Gastrocnemius medialis (tissue), 4 donors: Measurements from ENCODE around the gene CD63. TPM values are rescaled to one million over a fixed set of nuclear protein-coding genes. Genes with fewer than 3 reads are reported as not detected.

ENCODE experiments used
- ATAC-seq, 2 donors: fragments of 150-250 bp; one replicate each; pipeline ENCODE4 v1.9.1; 2016
- DNase-seq, 2 donors: peaks; one replicate each; pipeline ENCODE4 v3.0.0-alpha.2; 2019
- H3K27ac ChIP-seq, 4 donors: fragments of 200-600 bp; sonication (generic); 1 replicate in 1 of 4; 2 replicates in 3 of 4; pipeline ENCODE4 v1.5.1; 2016 to 2018; ENCODE audit warnings: mild to moderate bottlenecking in 2 of 4, moderate library complexity in 1 of 4
- H3K27me3 ChIP-seq, 3 donors: fragments of 200-600 bp; sonication (generic) in 2 of 3; 1 replicate in 1 of 3; 2 replicates in 2 of 3; pipeline versions ENCODE4 v1.5.1 to v1.6.0; 2016 to 2019; ENCODE audit warnings: mild to moderate bottlenecking in 1 of 3, moderate library complexity in 1 of 3
- H3K36me3 ChIP-seq, 2 donors: fragments of 200-600 bp; sonication (generic) in 1 of 2; one replicate each; pipeline ENCODE4 v1.5.1; 2017 to 2018
- H3K4me1 ChIP-seq, 2 donors: fragments of 200-600 bp; sonication (generic) in 1 of 2; one replicate each; pipeline ENCODE4 v1.5.1; 2016 to 2017; ENCODE audit warnings: mild to moderate bottlenecking in 2 of 2
- H3K4me3 ChIP-seq, 4 donors: fragments of 200-600 bp; sonication (generic) in 3 of 4; 1 replicate in 1 of 4; 2 replicates in 3 of 4; pipeline ENCODE4 v1.5.1; 2016 to 2019; ENCODE audit warnings: mild to moderate bottlenecking in 2 of 4
- H3K9me3 ChIP-seq, 3 donors: fragments of 200-600 bp; sonication (generic) in 2 of 3; 1 replicate in 1 of 3; 2 replicates in 2 of 3; pipeline ENCODE4 v1.5.1; 2016 to 2019
- POLR2A ChIP-seq, 2 donors: fragments of 450-650 bp; IDR thresholded peaks; one replicate each; pipeline ENCODE4 v1.6.1; 2017; ENCODE audit warnings: antibody characterized with exemption in 2 of 2, mild to moderate bottlenecking in 2 of 2, moderate library complexity in 2 of 2
- in situ Hi-C, 4 donors: fragments of 200-750 bp; cut with MboI; loops; one replicate each; pipeline versions ENCODE4 v1.15.0 to v1.8.0; 2017; ENCODE audit warnings: low sequenced_read_pairs in 4 of 4
- intact Hi-C: fragments of 100-400 bp; cut with DNase I; formaldehyde crosslinking; loops from one replicate; pipeline ENCODE4 v1.15.1; 2023; ENCODE audit warnings: low total_unique reads
- total RNA-seq, 4 donors: library from RNA; depleted of rRNA; stranded (reverse); fragments of >200 nt; gene quantifications; one replicate each; pipeline versions ENCODE4 v1.1.0 to v1.2.3, GENCODE V29; 2016
- TF ChIP-seq, protein P1 (sequence below), 5 experiments: fragments of 450-650 bp in 3 of 5; fragments of 200-600 bp in 2 of 5; sonication (generic) in 2 of 5; IDR thresholded peaks in 4 of 5; conservative IDR thresholded peaks in 1 of 5; 1 replicate in 4 of 5; 2 replicates in 1 of 5; pipeline ENCODE4 v1.5.1; 2016 to 2019; ENCODE audit warnings: antibody characterized with exemption in 5 of 5, mild to moderate bottlenecking in 3 of 5, moderate library complexity in 3 of 5

Gene CD63
- total RNA-seq, 4 donors from 2014 or later = 423 to 1,107 (median 634) TPM

DNA sequence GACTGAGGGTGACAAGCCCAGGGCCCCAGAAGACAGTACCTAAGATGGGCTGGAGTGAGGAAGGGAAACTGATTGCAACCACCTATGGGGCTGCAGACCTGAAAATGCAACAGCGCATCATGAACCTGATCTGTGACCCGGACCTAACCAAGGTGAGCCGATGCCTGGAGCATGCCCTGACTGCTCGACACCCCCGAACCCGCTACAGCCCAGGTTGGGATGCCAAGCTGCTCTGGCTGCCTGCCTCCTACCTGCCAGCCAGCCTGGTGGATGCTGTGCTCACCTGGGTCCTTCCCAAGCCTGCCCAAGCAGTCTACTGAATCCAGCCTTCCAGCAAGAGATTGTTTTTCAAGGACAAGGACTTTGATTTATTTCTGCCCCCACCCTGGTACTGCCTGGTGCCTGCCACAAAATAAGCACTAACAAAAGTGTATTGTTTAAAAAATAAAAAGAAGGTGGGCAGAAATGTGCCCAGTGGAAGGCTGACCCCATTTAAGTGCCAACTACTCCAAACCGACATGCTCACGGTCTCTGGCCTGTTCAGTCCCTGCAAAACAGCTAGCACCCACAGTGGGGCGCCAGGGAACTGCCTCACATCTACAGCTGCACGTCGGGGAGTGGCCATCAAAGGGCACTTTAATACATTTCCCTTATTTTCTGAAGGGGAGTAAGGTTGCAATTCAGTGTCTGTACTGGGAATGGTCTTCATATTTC is 4.4 kb downstream of the CD63 start:
- ATAC-seq (no peak), DNase-seq (peak in 1 of 2 donors; percentile 82)
- in situ Hi-C loops = loop anchor here in 2 of 4 donors (5.0 to 25.0 kb wide), 3 partner anchors 42 to 1737 kb away; partner anchors contain the start of gene HOXC10 (in 1 of the 2)
- H3K27ac ChIP-seq = peak overlapping the region; percentile 95 to 100 (median 99)
- intact Hi-C loops = loop anchor here (5.0 to 10.0 kb wide), 6 partner anchors 67 to 1730 kb away; partner anchors contain the start of genes BAZ2A, NAB2 and NACA
- no peaks in the 10 kb centered on the region for H3K27me3 ChIP-seq
- no peaks in the 10 kb centered on the region for H3K9me3 ChIP-seq
- H3K36me3 ChIP-seq = peaks cover 0 to 30% of the 10 kb centered on the region in 2 donors
- no peak overlapping the region for H3K4me3 ChIP-seq
- peaks cover 42 to 58% of the 10 kb centered on the region in 2 donors for H3K4me1 ChIP-seq
- TF ChIP-seq, protein P1, sequence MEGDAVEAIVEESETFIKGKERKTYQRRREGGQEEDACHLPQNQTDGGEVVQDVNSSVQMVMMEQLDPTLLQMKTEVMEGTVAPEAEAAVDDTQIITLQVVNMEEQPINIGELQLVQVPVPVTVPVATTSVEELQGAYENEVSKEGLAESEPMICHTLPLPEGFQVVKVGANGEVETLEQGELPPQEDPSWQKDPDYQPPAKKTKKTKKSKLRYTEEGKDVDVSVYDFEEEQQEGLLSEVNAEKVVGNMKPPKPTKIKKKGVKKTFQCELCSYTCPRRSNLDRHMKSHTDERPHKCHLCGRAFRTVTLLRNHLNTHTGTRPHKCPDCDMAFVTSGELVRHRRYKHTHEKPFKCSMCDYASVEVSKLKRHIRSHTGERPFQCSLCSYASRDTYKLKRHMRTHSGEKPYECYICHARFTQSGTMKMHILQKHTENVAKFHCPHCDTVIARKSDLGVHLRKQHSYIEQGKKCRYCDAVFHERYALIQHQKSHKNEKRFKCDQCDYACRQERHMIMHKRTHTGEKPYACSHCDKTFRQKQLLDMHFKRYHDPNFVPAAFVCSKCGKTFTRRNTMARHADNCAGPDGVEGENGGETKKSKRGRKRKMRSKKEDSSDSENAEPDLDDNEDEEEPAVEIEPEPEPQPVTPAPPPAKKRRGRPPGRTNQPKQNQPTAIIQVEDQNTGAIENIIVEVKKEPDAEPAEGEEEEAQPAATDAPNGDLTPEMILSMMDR (IDR thresholded peaks at IDR 0.05 in 4 of 5, conservative IDR thresholded peaks at IDR 0.05 in 1 of 5) = peak; percentile 43 to 68 (median 50)
- no peak for TF ChIP-seq POLR2A (IDR thresholded peaks at IDR 0.05)

DNA sequence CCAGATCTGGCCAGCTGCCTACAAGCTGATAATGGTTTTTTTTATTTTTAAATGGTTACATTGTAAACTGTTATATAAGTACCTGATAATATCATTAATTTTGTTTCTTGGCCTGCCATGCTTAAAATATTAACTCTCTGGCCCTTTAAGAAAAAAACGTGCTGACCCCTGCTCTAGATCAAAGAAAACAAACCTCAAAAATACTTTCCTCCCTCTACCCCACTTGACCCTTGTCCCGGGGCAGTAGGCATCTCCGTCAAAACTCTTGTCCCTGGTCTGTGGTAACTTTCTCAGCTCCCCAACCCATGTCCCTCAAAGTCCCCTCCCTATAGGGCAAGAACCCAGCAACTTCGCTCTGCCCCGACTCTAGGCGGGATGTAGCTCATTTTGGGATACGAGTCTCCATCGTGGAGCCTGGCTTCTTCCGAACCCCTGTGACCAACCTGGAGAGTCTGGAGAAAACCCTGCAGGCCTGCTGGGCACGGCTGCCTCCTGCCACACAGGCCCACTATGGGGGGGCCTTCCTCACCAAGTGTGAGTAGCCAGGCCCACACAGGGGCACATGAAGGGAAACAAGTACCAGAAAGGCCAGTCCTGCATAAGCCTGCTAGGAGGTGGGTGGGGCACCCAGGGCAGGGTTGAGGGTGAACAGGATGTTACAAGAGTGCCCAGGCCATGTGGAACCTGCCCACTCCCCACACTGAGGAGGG is 5.1 kb downstream of the CD63 start:
- Histone ChIP-seq H3K4me3 (no peak overlapping the region), H3K4me1 (peaks cover 49 to 65% of the 10 kb centered on the region in 2 donors), H3K27ac (peak overlapping the region; percentile 95 to 100 (median 99)), H3K9me3 (no peaks in the 10 kb centered on the region), H3K36me3 (peaks cover 0 to 30% of the 10 kb centered on the region in 2 donors), H3K27me3 (no peaks in the 10 kb centered on the region)
- ATAC-seq (no peak), DNase-seq (peak in 1 of 2 donors; percentile 24)
- intact Hi-C loops = loop anchor here (5.0 to 10.0 kb wide), 6 partner anchors 66 to 1729 kb away; partner anchors contain the start of genes BAZ2A, NAB2 and NACA
- in situ Hi-C loops = loop anchor here in 2 of 4 donors (5.0 to 25.0 kb wide), 3 partner anchors 41 to 1736 kb away; partner anchors contain the start of gene HOXC10 (in 1 of the 2)
- no peak for TF ChIP-seq POLR2A (IDR thresholded peaks at IDR 0.05)
- TF ChIP-seq, protein P1 (IDR thresholded peaks at IDR 0.05 in 4 of 5, conservative IDR thresholded peaks at IDR 0.05 in 1 of 5) = no peak

DNA sequence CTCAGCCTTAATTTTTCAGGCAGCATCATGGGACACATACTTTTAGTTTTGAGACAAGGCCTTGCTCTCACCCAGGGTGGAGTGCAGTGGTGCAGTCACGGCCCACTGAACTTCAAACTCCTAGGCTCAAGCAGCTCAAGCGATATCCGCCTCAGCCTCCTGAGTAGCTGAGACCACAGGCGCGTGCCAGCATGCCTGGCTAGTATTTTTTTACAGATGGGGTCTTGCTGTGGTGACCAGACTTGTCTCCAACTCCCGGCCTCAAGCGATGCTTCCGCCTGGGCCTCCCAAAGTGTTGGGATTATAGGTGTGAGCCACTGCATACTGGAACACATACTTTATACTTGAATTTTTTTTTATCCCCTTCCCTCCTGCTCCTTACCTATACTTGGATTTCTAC is 5.9 kb downstream of the CD63 start:
- H3K9me3 ChIP-seq = no peaks in the 10 kb centered on the region
- TF ChIP-seq, protein P1 (IDR thresholded peaks at IDR 0.05 in 4 of 5, conservative IDR thresholded peaks at IDR 0.05 in 1 of 5) = no peak
- no peak for TF ChIP-seq POLR2A (IDR thresholded peaks at IDR 0.05)
- H3K27ac ChIP-seq = peak overlapping the region; percentile 95 to 100 (median 99)
- peak in 1 of 2 donors; percentile 21 for DNase-seq
- no peak for ATAC-seq
- intact Hi-C loops = loop anchor here (5.0 to 10.0 kb wide), 6 partner anchors 66 to 1728 kb away; partner anchors contain the start of genes BAZ2A, NAB2 and NACA
- no peaks in the 10 kb centered on the region for H3K27me3 ChIP-seq
- peaks cover 56 to 73% of the 10 kb centered on the region in 2 donors for H3K4me1 ChIP-seq
- H3K36me3 ChIP-seq = peaks cover 0 to 30% of the 10 kb centered on the region in 2 donors
- no peak overlapping the region for H3K4me3 ChIP-seq
- in situ Hi-C loops = loop anchor here in 2 of 4 donors (5.0 to 25.0 kb wide), 3 partner anchors 41 to 1736 kb away; partner anchors contain the start of gene HOXC10 (in 1 of the 2)

DNA sequence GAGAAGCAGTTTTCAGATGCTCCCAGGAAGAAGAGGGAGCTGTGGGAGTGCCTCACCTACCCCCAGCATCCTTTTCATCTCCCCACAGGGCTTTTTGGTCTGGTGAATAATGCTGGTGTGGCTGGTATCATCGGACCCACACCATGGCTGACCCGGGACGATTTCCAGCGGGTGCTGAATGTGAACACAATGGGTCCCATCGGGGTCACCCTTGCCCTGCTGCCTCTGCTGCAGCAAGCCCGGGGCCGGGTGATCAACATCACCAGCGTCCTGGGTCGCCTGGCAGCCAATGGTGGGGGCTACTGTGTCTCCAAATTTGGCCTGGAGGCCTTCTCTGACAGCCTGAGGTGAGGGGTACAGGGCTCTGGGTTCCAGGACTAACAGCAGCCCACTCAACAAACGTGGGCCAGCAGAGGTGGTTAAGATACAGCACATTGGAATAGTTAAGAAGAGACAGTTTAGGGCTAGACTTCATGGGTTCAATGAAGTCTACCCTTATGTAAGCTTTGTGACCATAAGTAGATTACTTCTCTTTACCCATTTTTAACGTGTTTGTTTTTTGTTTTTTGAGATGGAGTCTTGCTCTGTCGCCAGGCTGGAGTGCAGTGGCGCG is 7.1 kb downstream of the CD63 start:
- H3K27me3 ChIP-seq = no peaks in the 10 kb centered on the region
- in situ Hi-C loops (loop anchor here in 2 of 4 donors (5.0 to 25.0 kb wide), 3 partner anchors 39 to 1734 kb away; partner anchors contain the start of gene HOXC10 (in 1 of the 2)), intact Hi-C loops (loop anchor here (1.0 to 10.0 kb wide), 8 partner anchors 17 to 1727 kb away; partner anchors contain the start of genes BAZ2A, NAB2 and NACA)
- H3K27ac ChIP-seq = peak overlapping the region; percentile 95 to 100 (median 99)
- H3K4me3 ChIP-seq = no peak overlapping the region
- H3K36me3 ChIP-seq = peaks cover 0 to 25% of the 10 kb centered on the region in 2 donors
- DNase-seq (peak in 1 of 2 donors; percentile 36), ATAC-seq (no peak)
- TF ChIP-seq, protein P1 (IDR thresholded peaks at IDR 0.05 in 4 of 5, conservative IDR thresholded peaks at IDR 0.05 in 1 of 5) = no peak
- TF ChIP-seq POLR2A (IDR thresholded peaks at IDR 0.05) = no peak
- peaks cover 57 to 74% of the 10 kb centered on the region in 2 donors for H3K4me1 ChIP-seq
- H3K9me3 ChIP-seq = no peaks in the 10 kb centered on the region
